ENCODE results near the gene DHPS. TPM values are rescaled to one million over a fixed set of nuclear protein-coding genes. Genes with fewer than 3 reads are reported as not detected.
A peak's percentile ranks its signal among the peaks of the same experiment; 100 is the strongest.

The DHPS gene
- total RNA-seq, 2 experiments from 2014 or later = 106 to 111 TPM

GRCh38 chr19:12666265-12667048, 15.2 kb downstream of the DHPS start, which contains the start of the genes MAN2B1 and WDR83:
Gene MAN2B1, minus strand, starts transcription at chr19:12666742. Its CDS starts 41 bp downstream, at chr19:12666701.
Gene WDR83, plus strand, starts transcription at chr19:12666807. Its CDS starts 2,984 bp downstream, at chr19:12669791.
- Mint-ChIP-seq H3K4me1 (peaks cover 53% of the 10 kb centered on the region), H3K27me3 (no peaks in the 10 kb centered on the region), H3K36me3 (peaks cover 18% of the 10 kb centered on the region), H3K9me3 (ENCODE audit: low read depth) (no peaks in the 10 kb centered on the region), H3K4me3 (peak within 1 kb of the TSS; percentile 88), H3K27ac (peak within 1 kb of the TSS; percentile 78)
- CTCF ChIA-PET = interaction anchor here (1.0 to 5.8 kb wide), 6 partner anchors 11 to 180 kb away, joined by 3 to 40 read pairs (median 8); no protein-coding TSS in a partner anchor
- DNase-seq = peak; percentile 82
- ATAC-seq = peak; percentile 83

- Mint-ChIP-seq H3K9me3 (ENCODE audit: low read depth) (no peaks in the 10 kb centered on the region), H3K27me3 (no peaks in the 10 kb centered on the region), H3K4me1 (peaks cover 51% of the 10 kb centered on the region), H3K27ac (peak overlapping the region; percentile 74), H3K4me3 (peak overlapping the region; percentile 88), H3K36me3 (peaks cover 24% of the 10 kb centered on the region)
- DNase-seq (no peak), ATAC-seq (no peak)
- CTCF ChIA-PET = interaction anchor here (1.0 to 5.8 kb wide), 6 partner anchors 12 to 181 kb away, joined by 3 to 40 read pairs (median 8); no protein-coding TSS in a partner anchor
These were observed 15.9 kb downstream of the DHPS start for GRCh38 chr19:12665671-12666264.

GRCh38 chr19:12665281-12665573, 16.5 kb downstream of the DHPS start:
- ATAC-seq (no peak), DNase-seq (peak; percentile 74)
- H3K4me3 Mint-ChIP-seq = peak overlapping the region; percentile 88
- CTCF ChIA-PET = interaction anchor here (1.4 to 5.8 kb wide), 5 partner anchors 13 to 101 kb away, joined by 5 to 40 read pairs (median 10); no protein-coding TSS in a partner anchor
- peaks cover 46% of the 10 kb centered on the region for H3K4me1 Mint-ChIP-seq
- H3K36me3 Mint-ChIP-seq = peaks cover 27% of the 10 kb centered on the region
- H3K9me3 Mint-ChIP-seq (ENCODE audit: low read depth) = no peaks in the 10 kb centered on the region
- H3K27me3 Mint-ChIP-seq = no peaks in the 10 kb centered on the region
- H3K27ac Mint-ChIP-seq = peak overlapping the region; percentile 74

GRCh38 chr19:12664406-12665280, 17.0 kb downstream of the DHPS start:
- no peak for DNase-seq
- Mint-ChIP-seq H3K9me3 (ENCODE audit: low read depth) (no peaks in the 10 kb centered on the region), H3K36me3 (peaks cover 30% of the 10 kb centered on the region), H3K4me1 (peaks cover 43% of the 10 kb centered on the region), H3K27ac (peak overlapping the region; percentile 74), H3K27me3 (no peaks in the 10 kb centered on the region), H3K4me3 (peak overlapping the region; percentile 88)
- no peak for ATAC-seq
- CTCF ChIA-PET = interaction anchor here (1.4 to 5.8 kb wide), 4 partner anchors 13 to 101 kb away, joined by 5 to 40 read pairs (median 17); no protein-coding TSS in a partner anchor

- CTCF ChIA-PET = interaction anchor here (2.5 kb wide), 1 partner anchor 11 kb away, joined by 11 read pairs; no protein-coding TSS in a partner anchor
- H3K27ac Mint-ChIP-seq = no peak overlapping the region
These were observed 20.7 kb downstream of the DHPS start for GRCh38 chr19:12660980-12661379.

GRCh38 chr19:12657966-12658365, 23.7 kb downstream of the DHPS start:
- no peaks in the 10 kb centered on the region for H3K27me3 Mint-ChIP-seq
- no peak for ATAC-seq
- H3K4me3 Mint-ChIP-seq = no peak overlapping the region
- no peak for DNase-seq
- H3K4me1 Mint-ChIP-seq = no peaks in the 10 kb centered on the region
- H3K36me3 Mint-ChIP-seq = peaks cover 46% of the 10 kb centered on the region
- H3K9me3 Mint-ChIP-seq (ENCODE audit: low read depth) = no peaks in the 10 kb centered on the region
- CTCF ChIA-PET = interaction anchor here (0.6 to 1.2 kb wide), 2 partner anchors 18 to 325 kb away, joined by 3 read pairs; no protein-coding TSS in a partner anchor
- H3K27ac Mint-ChIP-seq = no peak overlapping the region

More at GRCh38 chr19:12660980-12661379, 20.7 kb downstream of the DHPS start:
- H3K4me1 Mint-ChIP-seq = peaks cover 20% of the 10 kb centered on the region
- DNase-seq (no peak), ATAC-seq (no peak)
- no peaks in the 10 kb centered on the region for H3K27me3 Mint-ChIP-seq
- no peaks in the 10 kb centered on the region for H3K9me3 Mint-ChIP-seq (ENCODE audit: low read depth)
- no peak overlapping the region for H3K4me3 Mint-ChIP-seq
- peaks cover 49% of the 10 kb centered on the region for H3K36me3 Mint-ChIP-seq

GRCh38 chr19:12656899-12657571, 24.6 kb downstream of the DHPS start:
- DNase-seq (no peak), ATAC-seq (peak; percentile 57)
- CTCF ChIA-PET = interaction anchor here (0.6 to 1.2 kb wide), 2 partner anchors 17 to 325 kb away, joined by 3 read pairs; no protein-coding TSS in a partner anchor
- no peak overlapping the region for H3K4me3 Mint-ChIP-seq
- H3K4me1 Mint-ChIP-seq = no peaks in the 10 kb centered on the region
- H3K27ac Mint-ChIP-seq = no peak overlapping the region
- no peaks in the 10 kb centered on the region for H3K27me3 Mint-ChIP-seq
- peaks cover 45% of the 10 kb centered on the region for H3K36me3 Mint-ChIP-seq
- H3K9me3 Mint-ChIP-seq (ENCODE audit: low read depth) = no peaks in the 10 kb centered on the region

GRCh38 chr19:12655546-12655945, 26.1 kb downstream of the DHPS start:
- no peak overlapping the region for H3K4me3 Mint-ChIP-seq
- ATAC-seq (no peak), DNase-seq (no peak)
- no peak overlapping the region for H3K27ac Mint-ChIP-seq
- no peaks in the 10 kb centered on the region for H3K4me1 Mint-ChIP-seq
- CTCF ChIA-PET = interaction anchor here (0.8 to 1.3 kb wide), 3 partner anchors 19 to 91 kb away, joined by 3 read pairs; no protein-coding TSS in a partner anchor
- H3K27me3 Mint-ChIP-seq = no peaks in the 10 kb centered on the region
- H3K36me3 Mint-ChIP-seq = peaks cover 44% of the 10 kb centered on the region
- no peaks in the 10 kb centered on the region for H3K9me3 Mint-ChIP-seq (ENCODE audit: low read depth)

- Mint-ChIP-seq H3K27me3 (no peaks in the 10 kb centered on the region), H3K9me3 (ENCODE audit: low read depth) (no peaks in the 10 kb centered on the region), H3K4me3 (no peak overlapping the region), H3K27ac (no peak overlapping the region), H3K36me3 (peaks cover 47% of the 10 kb centered on the region), H3K4me1 (peaks cover 2% of the 10 kb centered on the region)
- DNase-seq = no peak
- CTCF ChIA-PET = interaction anchor here (1.9 kb wide), 1 partner anchor 12 kb away, joined by 8 read pairs; no protein-coding TSS in a partner anchor
- ATAC-seq = no peak
These were observed 29.5 kb downstream of the DHPS start for GRCh38 chr19:12652219-12652618.

GRCh38 chr19:12649941-12650340, 31.7 kb downstream of the DHPS start:
- H3K27me3 Mint-ChIP-seq = no peaks in the 10 kb centered on the region
- peaks cover 2% of the 10 kb centered on the region for H3K4me1 Mint-ChIP-seq
- H3K9me3 Mint-ChIP-seq (ENCODE audit: low read depth) = no peaks in the 10 kb centered on the region
- no peak for DNase-seq
- no peak for ATAC-seq
- peaks cover 27% of the 10 kb centered on the region for H3K36me3 Mint-ChIP-seq
- CTCF ChIA-PET = interaction anchor here (1.5 kb wide), 1 partner anchor 10 kb away, joined by 6 read pairs; no protein-coding TSS in a partner anchor
- H3K27ac Mint-ChIP-seq = no peak overlapping the region
- no peak overlapping the region for H3K4me3 Mint-ChIP-seq

GRCh38 chr19:12648088-12648487, 33.6 kb downstream of the DHPS start:
- CTCF ChIA-PET = interaction anchor here (0.8 kb wide), 1 partner anchor 13 kb away, joined by 3 read pairs; no protein-coding TSS in a partner anchor
- Mint-ChIP-seq H3K9me3 (ENCODE audit: low read depth) (no peaks in the 10 kb centered on the region), H3K27ac (no peak overlapping the region), H3K4me3 (no peak overlapping the region), H3K4me1 (peaks cover 2% of the 10 kb centered on the region), H3K36me3 (peaks cover 28% of the 10 kb centered on the region), H3K27me3 (no peaks in the 10 kb centered on the region)
- ATAC-seq = no peak
- DNase-seq = no peak

GRCh38 chr19:12647490-12648071, 34.1 kb downstream of the DHPS start:
- Mint-ChIP-seq H3K9me3 (ENCODE audit: low read depth) (no peaks in the 10 kb centered on the region), H3K27ac (no peak overlapping the region), H3K4me1 (peaks cover 2% of the 10 kb centered on the region), H3K4me3 (no peak overlapping the region), H3K36me3 (peaks cover 28% of the 10 kb centered on the region), H3K27me3 (no peaks in the 10 kb centered on the region)
- ATAC-seq (peak; percentile 71), DNase-seq (no peak)
- CTCF ChIA-PET = interaction anchor here (0.8 kb wide), 1 partner anchor 12 kb away, joined by 3 read pairs; no protein-coding TSS in a partner anchor
